Immature natural killer cell (primary cell): ENCODE results near the gene TRIM8. TPM values are rescaled to one million over a fixed set of nuclear protein-coding genes. Genes with fewer than 3 reads are reported as not detected.
A peak's percentile ranks its signal among the peaks of the same experiment; 100 is the strongest.

Experiments
- DNase-seq, 3 donors: peaks; one replicate each; pipeline ENCODE4 v3.0.0; 2022; ENCODE audit warnings: mixed read lengths in 1 of 3
- H3K27ac Mint-ChIP-seq, 6 donors: one replicate each; pipeline ENCODE4 v1.8.0; 2020; ENCODE audit warnings: mixed read lengths in 6 of 6, mild to moderate bottlenecking in 5 of 6, inconsistent platforms in 4 of 6, moderate library complexity in 3 of 6
- H3K27me3 Mint-ChIP-seq, 3 donors: one replicate each; pipeline ENCODE4 v1.8.0; 2020 to 2021; ENCODE audit warnings: low read depth in 3 of 3, mild to moderate bottlenecking in 3 of 3, mixed read lengths in 3 of 3, moderate library complexity in 3 of 3, inconsistent platforms in 1 of 3
- H3K36me3 Mint-ChIP-seq, 3 donors: one replicate each; pipeline ENCODE4 v1.8.0; 2020; ENCODE audit warnings: mixed read lengths in 3 of 3, inconsistent platforms in 2 of 3, mild to moderate bottlenecking in 2 of 3
- H3K4me1 Mint-ChIP-seq, 2 donors: one replicate each; pipeline ENCODE4 v1.8.0; 2020; ENCODE audit warnings: inconsistent platforms in 2 of 2, mild to moderate bottlenecking in 2 of 2, mixed read lengths in 2 of 2, moderate library complexity in 1 of 2
- H3K4me3 Mint-ChIP-seq, 5 donors: one replicate each; pipeline ENCODE4 v1.8.0; 2020; ENCODE audit warnings: mild to moderate bottlenecking in 5 of 5, mixed read lengths in 5 of 5, inconsistent platforms in 3 of 5, moderate library complexity in 3 of 5
- H3K9me3 Mint-ChIP-seq, 6 donors: one replicate each; pipeline ENCODE4 v1.8.0; 2020; ENCODE audit warnings: mild to moderate bottlenecking in 6 of 6, mixed read lengths in 6 of 6, inconsistent platforms in 4 of 6, moderate library complexity in 3 of 6
- polyA plus RNA-seq, 3 donors: library from polyadenylated mRNA; unstranded; fragments of 300-500 nt; fragmentation: Illumina TruSeq; gene quantifications; one replicate each; pipeline ENCODE4 v1.2.3, GENCODE V29; 2021

The TRIM8 gene
- polyA plus RNA-seq, 3 donors from 2014 or later, result 30.5 to 78.8 (median 39.2) TPM

DNA sequence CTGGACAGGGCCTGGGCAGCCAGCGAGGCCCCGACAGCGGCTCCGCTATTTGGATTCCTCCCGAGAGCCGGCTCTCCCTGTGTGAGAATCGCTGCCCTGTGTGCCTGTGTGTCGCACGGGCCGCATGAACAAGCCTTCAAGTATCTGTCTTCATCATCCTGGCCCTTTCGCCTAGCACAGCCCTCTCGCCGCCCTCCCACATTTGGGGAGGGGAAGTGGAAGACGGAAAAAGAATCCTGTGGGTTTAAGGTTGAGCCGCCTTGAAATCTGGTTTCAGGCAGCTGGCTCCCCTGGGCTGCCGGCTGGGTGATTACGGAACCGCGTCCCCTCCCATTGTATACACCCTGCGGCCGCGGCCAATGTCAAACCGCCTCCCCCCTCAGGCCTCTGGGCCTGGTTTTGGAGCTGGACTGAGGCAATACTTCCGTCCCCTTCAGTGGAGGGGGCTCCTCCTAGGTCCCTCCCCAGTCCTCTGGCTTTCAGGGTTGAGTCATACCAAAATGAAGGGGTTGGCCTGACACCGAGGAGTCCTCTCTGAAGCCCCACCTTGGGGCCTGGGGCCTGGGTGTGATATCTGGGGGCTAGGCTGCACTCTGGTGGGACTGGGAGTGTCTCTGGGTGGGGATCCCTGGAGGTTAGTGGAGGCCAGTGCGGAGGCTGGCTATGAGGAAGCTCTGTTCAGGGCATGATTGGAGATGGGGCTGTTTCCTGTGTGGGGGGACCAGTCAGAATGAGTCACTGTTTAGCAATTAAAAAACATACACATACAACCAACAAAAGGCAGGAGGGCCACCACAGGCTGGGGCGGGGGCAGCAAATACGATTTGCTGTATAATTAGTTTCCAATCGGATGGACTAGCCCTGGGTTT lies 1.7 kb downstream of the TRIM8 start:
- Mint-ChIP-seq H3K4me1 (peaks cover 55 to 59% of the 10 kb centered on the region in 2 donors), H3K27ac (peak overlapping the region; percentile 93 to 99 (median 96)), H3K36me3 (no peaks in the 10 kb centered on the region), H3K4me3 (peak overlapping the region; percentile 91 to 97 (median 92)), H3K27me3 (peaks cover 15 to 35% (median 22%) of the 10 kb centered on the region in 3 donors), H3K9me3 (no peaks in the 10 kb centered on the region)
- peak; percentile 78 to 82 (median 79) for DNase-seq

DNA sequence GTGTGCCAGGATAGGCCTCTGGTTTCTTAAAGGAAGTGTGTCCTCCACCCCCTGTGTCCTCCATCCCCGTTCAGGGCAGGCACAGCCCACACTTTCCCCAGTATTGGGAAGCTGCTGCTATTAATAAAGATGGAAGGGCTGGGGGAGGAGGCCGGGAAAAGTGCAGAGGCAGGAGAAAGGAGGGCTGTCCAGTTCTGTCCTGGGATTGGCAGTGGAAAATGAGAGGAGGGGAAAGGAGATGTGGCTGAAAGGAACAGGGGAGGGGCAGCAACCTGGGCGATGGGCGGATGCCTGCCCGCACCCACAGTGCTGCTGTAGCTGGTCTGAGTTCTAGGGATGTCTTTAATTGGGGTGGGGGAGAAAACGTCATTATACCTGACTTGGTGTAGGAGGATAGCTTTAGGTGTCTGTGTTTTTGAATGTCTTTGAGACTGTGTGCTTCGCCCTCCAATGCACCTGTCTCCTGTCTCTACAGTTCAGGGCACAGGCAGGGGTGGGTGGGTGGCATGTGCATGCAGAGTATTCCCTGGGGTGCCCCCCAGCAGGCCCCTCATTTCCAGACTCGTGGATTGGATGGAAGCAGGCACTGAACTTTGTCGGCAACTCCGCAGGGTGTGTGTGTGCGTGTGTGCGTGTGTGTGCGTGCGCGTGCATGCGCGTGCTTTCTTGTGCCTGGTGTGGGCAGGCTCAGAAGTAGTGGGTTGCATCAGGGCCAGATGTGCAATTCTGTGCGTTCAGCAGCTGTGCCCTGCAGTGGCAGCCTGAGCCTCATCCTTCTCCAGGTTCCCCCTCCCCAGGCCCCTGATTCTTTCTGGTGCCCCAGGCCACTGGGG lies 2.5 kb downstream of the TRIM8 start:
- Mint-ChIP-seq H3K4me1 (peaks cover 59 to 63% of the 10 kb centered on the region in 2 donors), H3K36me3 (no peaks in the 10 kb centered on the region)

DNA sequence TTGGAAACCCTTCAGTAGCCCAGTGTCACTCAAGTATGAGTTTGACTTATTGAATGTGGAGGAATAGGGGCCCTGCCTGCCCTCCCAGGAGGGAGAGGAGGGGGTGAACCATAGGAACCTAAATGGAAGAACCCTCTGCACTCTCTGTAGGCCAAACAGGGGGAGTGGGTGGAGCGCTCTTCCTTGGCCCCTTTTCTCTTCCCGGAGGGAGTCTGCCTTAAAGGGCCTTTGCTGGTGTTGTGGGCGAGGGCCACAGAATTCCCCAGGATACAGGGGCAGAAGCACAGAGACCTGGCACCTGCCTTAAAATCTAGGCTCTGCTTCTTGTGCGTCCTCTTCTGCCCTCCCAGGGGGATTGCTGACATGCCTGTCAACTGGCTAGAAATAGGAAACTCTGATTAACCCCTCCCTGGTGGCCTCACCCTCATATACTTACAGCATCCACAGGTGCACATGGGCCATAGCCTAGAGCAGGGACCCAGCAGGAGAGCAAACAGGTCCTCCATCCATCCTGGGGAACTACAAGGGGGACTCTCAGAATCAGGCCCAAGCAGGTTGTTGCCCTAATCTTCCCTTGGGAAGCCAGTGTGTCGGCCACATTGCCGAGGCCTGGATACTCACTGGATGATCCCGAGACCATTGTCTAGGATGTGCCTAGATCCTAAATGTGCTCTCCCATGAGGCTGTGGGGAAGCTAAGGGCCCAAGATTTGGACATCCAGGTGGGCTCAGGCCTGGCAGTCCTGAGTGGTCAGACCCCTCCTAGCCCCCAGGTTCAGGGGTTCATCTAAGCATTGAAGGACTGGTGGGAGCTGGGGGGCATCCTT lies 3.4 kb downstream of the TRIM8 start:
- Mint-ChIP-seq H3K9me3 (no peaks in the 10 kb centered on the region), H3K36me3 (no peaks in the 10 kb centered on the region), H3K27ac (peak overlapping the region; percentile 93 to 99 (median 96)), H3K4me1 (peaks cover 65 to 68% of the 10 kb centered on the region in 2 donors), H3K27me3 (peaks cover 11 to 31% (median 20%) of the 10 kb centered on the region in 3 donors), H3K4me3 (peak overlapping the region; percentile 91 to 97 (median 92))
- DNase-seq, result no peak

More for the DNA sequence above, 2.5 kb downstream of the TRIM8 start:
- Mint-ChIP-seq H3K4me3 (peak overlapping the region; percentile 91 to 97 (median 92)), H3K9me3 (no peaks in the 10 kb centered on the region), H3K27me3 (peaks cover 15 to 35% (median 22%) of the 10 kb centered on the region in 3 donors), H3K27ac (peak overlapping the region; percentile 93 to 99 (median 96))
- DNase-seq, result peak; percentile 26 to 39 (median 34)

DNA sequence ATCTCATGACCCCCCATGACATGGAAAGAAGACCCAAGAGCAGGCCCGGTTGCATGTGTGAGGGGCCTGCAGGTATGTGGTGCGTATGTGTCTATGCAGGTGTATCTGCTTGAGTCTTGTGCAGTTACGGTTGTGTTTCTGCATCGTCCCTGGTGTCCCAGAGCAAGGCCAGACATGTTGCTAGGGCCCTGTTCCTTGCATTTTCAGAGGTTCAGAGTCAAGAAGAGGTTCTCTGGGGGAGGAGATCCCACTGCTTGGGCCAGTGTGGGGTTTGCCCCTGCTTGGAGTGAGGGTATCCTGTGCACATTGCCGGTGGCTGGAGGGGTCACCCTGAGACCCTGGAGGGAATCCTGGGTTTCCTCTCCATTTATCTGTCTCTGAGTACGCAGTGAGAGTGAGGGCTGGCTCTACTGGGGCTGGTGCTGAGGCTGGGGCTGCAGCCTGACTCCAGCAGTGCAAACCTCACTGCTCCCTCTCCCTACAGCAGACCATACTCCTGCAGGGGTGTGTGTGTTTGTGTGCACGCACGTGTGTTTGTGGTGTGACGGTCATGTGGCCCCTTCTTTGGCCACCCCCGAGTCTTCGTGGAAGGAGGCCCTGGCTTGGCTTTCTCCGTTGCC lies 4.1 kb downstream of the TRIM8 start:
- Mint-ChIP-seq H3K36me3 (peaks cover 0 to 4% (median 0%) of the 10 kb centered on the region in 3 donors), H3K9me3 (no peaks in the 10 kb centered on the region), H3K27ac (peak overlapping the region; percentile 93 to 99 (median 95)), H3K27me3 (peaks cover 11 to 26% (median 20%) of the 10 kb centered on the region in 3 donors), H3K4me1 (peaks cover 73 to 75% of the 10 kb centered on the region in 2 donors), H3K4me3 (peak overlapping the region; percentile 91 to 97 (median 92))
- DNase-seq, result no peak

DNA sequence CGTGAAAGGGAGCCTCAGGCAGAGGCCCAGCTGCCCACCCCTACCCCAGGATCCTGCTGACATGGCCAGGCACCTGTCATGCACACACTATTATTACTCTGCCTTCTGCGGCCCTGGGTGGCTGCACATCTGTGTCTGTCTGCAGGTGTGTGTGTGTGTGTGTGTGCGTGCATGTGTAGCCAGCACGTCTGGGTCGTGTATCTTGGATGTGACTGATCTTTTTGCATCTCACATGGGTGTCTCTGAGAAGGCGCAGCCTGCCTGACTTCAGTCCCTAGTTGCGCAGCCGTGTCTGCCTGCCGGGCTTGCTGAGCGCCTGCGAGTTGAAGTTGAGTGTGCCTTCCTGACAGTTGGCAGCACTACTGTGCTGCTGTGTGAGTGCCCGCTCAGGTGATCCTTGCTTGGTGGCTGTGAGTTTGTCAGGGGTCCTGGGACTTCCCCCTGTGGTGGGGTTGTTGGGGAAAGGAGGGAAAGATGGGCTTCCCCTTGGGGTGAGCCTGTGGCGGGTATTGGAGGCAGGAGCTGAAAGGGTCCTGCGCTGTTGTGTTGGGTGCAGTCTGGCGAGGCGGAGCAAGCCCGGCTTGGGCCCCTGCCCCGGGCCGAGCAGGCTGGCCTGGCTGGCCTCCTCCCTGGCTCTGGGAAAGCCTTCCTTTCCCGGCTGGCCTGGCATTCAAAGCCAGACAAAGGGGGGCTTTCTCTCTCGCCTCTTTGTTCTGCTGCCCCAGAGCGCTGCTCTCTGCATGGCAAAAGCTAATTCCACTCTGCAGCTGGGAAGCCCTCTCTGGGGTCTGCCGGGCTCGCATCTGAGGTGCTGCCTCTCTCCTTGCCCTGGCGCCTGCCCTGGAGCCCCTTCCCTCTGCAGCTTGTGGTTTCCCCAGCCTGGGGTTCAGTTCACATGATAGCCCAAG lies 4.9 kb downstream of the TRIM8 start:
- Mint-ChIP-seq H3K9me3 (no peaks in the 10 kb centered on the region), H3K4me3 (peak overlapping the region; percentile 91 to 97 (median 92)), H3K27ac (peak overlapping the region; percentile 93 to 99 (median 95)), H3K4me1 (peaks cover 80 to 83% of the 10 kb centered on the region in 2 donors), H3K27me3 (peaks cover 11 to 26% (median 20%) of the 10 kb centered on the region in 3 donors), H3K36me3 (peaks cover 0 to 4% (median 0%) of the 10 kb centered on the region in 3 donors)
- no peak for DNase-seq

DNA sequence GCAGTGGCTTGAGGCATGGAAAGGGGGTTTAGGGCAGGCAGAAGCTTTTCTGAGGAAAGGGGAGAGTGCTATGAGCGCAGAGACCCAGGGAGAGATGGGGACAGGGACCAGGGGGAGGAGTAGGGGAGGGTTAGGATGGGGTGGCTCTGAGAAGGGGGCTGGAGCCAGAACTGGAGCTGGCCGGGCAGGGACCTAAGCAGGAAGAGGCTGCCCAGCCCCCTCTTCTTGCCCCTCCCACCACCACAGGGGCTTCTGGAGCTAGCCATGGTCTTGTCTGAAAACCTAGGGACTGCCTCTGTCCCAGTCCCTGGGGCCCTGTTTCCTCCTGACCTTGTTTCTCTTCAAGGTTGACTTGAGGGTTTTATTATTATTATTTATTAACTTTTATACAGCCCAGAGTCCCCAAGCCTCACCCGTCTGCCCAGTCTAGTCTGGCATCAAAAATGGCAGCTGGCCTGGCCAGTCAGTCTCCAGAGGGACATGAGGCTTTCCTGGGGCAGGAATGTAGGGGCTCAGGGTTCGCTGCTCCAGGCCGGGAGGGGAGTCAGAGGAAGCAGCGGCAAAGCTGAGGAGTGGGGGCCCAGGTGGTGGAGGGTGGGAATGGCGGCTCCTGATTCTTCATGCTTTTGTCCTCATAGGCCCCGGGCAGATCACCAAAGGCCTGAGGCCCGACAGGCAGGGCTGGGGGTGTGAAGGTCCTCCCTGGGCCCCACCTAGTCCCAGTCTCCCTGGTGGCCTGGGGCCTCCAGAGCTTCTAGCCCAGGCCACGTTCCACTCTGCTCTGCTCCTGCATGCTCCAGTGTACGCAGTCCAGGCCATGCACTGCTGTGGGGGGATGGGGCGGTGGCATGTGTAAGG lies 5.7 kb downstream of the TRIM8 start:
- Mint-ChIP-seq H3K4me1 (peaks cover 86 to 91% of the 10 kb centered on the region in 2 donors), H3K9me3 (no peaks in the 10 kb centered on the region), H3K27ac (peak overlapping the region; percentile 79 to 97 (median 91)), H3K36me3 (peaks cover 0 to 4% (median 0%) of the 10 kb centered on the region in 3 donors), H3K4me3 (peak overlapping the region; percentile 55 to 92 (median 73)), H3K27me3 (peaks cover 11 to 24% (median 19%) of the 10 kb centered on the region in 3 donors)
- DNase-seq, result no peak

DNA sequence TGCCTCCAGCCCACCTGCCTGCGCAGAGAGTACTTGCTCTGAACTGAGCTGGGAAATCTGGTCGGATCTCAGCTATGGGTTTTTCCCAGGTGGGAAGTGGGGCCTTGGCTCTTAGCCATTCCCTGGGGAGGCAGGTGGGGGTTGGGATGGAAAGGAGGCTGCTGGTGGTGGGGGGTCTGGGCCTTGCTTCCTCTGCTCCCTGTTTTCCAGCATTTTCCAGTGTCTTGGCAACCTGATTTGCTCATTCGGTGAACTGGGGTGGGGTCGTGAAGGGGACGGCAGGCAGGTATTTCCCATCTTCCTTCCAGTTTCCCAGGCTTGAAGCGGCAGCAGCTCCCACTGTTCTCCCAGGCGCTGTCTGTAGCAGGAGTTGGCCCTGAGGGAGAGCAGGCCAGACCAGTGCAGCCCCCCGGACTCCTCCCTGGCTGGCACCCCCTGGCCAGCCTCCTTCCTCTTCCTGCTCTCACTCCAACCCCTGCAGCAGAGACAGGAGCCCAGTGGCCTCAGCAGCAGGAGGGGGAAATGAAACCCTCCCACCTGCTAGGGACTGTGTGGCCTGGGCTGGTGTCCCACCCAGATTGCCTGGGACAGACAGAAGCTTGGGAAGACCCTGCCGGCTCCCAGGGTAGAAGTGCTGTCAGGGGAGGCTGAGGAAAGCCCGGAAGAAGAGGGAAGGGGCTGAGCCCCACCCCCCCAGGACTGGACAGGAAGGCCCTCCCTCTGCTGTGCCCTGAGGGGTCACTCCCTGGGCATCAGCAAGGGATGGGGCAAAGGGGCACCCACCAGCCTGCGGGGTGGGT lies 6.6 kb downstream of the TRIM8 start:
- H3K4me1 Mint-ChIP-seq, result peaks cover 92 to 98% of the 10 kb centered on the region in 2 donors
- DNase-seq, result no peak
- H3K27ac Mint-ChIP-seq, result peak overlapping the region; percentile 89 to 97 (median 94)
- H3K4me3 Mint-ChIP-seq, result peak overlapping the region; percentile 68 to 85 (median 82)
- peaks cover 4 to 17% (median 11%) of the 10 kb centered on the region in 3 donors for H3K27me3 Mint-ChIP-seq
- peaks cover 4 to 9% (median 5%) of the 10 kb centered on the region in 3 donors for H3K36me3 Mint-ChIP-seq
- H3K9me3 Mint-ChIP-seq, result no peaks in the 10 kb centered on the region

DNA sequence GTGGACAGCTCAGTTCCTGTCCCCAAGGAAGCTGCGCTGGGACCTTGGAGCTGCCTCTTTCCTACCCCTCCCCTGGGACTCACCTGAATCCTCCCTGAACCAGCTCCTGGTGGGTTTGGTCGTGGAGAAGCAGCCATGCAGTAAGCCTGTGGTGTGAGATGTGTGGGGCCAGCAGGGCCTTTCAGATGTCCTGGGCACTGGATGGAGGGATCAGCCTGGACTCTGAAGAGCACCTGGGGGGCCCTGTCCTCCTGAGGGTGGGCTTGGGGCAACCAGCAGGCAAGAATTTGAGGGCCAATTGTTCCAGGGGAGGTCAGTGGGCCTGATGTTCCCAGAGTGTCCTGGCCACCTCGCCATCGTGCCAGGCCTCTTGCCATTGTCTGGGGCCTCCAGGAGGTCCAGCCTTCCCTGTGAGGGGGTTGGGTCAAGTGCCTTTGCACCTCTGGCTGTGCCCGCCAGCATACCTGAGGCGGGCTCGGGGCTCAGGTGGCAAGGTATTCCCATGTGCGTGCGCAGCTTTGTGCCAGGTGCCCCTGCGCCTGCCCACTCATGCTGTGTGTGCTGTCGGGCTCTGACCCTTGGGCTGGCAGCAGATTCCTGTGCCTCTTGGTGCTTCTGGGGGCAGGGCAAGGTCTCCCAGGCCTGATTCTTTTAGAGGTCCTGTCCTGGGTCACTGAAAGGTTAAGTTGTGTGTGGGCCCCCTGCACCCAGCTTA lies 7.3 kb downstream of the TRIM8 start:
- peaks cover 85 to 90% of the 10 kb centered on the region in 2 donors for H3K4me1 Mint-ChIP-seq
- DNase-seq, result no peak
- H3K9me3 Mint-ChIP-seq, result no peaks in the 10 kb centered on the region
- H3K27me3 Mint-ChIP-seq, result peaks cover 0 to 11% (median 5%) of the 10 kb centered on the region in 3 donors
- H3K4me3 Mint-ChIP-seq, result peak overlapping the region; percentile 73 to 88 (median 83)
- peak overlapping the region; percentile 89 to 97 (median 94) for H3K27ac Mint-ChIP-seq
- peaks cover 4 to 9% (median 5%) of the 10 kb centered on the region in 3 donors for H3K36me3 Mint-ChIP-seq

DNA sequence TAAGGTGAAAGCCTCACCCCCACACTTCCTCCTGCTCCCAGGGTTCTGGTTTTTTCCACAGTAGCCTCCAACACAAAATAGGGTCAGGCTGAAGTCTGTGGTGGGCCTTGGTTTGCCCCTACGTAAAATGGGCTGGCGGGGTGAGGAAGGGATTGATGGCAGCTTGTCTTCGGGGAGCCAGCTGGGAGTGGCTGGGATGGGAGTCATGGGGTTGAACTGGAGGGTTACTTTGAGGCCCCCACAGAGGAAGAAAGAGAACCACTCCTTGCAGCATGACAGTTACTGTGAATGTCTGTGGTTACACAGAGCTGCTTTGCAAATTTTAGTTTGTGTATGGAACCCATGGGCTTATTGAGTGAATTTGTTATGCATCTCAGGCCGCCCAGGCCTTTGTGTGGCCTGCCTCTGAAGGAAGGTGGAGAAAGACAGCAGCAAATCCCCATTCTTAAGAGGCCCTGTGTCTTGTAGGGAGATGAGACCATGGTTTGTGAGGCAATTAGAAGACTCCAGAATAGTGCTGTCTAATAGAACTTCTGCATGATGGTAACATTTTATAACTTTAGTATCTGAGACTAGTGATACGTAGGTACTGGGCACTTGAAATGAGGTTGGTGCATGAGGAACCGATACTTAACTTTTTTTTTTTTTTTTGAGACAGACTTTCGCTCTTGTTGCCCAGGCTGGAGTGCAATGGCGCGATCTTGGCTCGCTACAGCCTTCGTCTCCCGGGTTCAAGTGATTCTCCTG lies 8.1 kb downstream of the TRIM8 start:
- H3K4me3 Mint-ChIP-seq, result peak overlapping the region; percentile 73 to 88 (median 83)
- H3K36me3 Mint-ChIP-seq, result peaks cover 5 to 9% (median 7%) of the 10 kb centered on the region in 3 donors
- H3K27me3 Mint-ChIP-seq, result peaks cover 0 to 5% (median 0%) of the 10 kb centered on the region in 3 donors
- no peaks in the 10 kb centered on the region for H3K9me3 Mint-ChIP-seq
- peaks cover 77 to 86% of the 10 kb centered on the region in 2 donors for H3K4me1 Mint-ChIP-seq
- peak overlapping the region; percentile 89 to 97 (median 94) for H3K27ac Mint-ChIP-seq
- no peak for DNase-seq
